ENCODE data around the gene DOCK2.

- no peak for TF ChIP-seq CTCF (conservative IDR thresholded peaks at IDR 0.05; ENCODE audit: low read length)
- TF ChIP-seq EZH2phosphoT487 (IDR thresholded peaks at IDR 0.05; ENCODE audit: borderline replicate concordance): no peak
These were observed 256.5 kb downstream of the DOCK2 start for GRCh38 chr5:169893571-169893970.

All from Loucy (cell line).